ENCODE results near the gene MSANTD4.
"Not testable (repeated sequence)": the region's sequence is repeated elsewhere in the genome, so short reads cannot be mapped to it uniquely, and the experiment has no call there.

Gene MSANTD4

DNA sequence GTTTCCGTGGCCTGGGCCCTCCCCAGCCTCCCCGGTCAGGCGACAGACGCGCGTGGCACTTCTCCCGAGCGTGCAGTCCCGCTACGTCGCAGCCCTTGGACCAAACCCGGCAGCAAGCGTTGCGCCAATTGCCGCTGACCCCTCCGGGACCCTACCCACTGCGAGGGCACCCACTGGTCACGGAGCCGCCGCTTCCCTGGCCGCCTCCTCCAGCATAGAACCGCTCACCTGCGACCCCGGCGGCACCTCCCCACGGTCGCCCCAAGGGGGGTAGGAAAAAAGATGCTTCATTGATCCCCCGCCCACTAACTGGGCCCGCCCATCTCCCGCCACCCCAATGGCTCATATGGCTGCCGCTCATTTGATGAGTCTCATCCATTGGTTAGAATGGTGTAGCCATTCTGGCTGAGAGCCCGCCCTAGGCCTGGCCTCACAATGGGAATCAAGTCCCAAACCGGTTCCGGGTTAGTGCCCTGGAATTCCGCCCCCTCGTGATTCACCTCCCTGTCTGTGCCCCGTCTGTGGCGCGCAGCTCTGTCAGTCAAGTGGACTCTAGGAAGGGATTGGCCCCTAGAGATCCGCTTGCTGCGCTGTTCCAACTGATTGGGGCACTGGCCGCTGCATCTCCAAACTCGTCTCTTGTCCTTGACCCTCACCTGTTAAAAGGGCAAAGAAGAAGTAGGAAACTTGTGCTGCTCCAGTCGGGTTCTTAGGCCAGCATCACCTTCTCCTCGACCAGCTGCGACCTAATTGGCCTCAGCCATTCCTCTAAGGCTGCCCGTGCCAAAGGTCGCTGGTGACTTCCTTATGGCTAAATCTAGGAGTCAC, at the start of gene MSANTD4:
TSS of gene MSANTD4 (minus strand) at position 274 of the 828 bp plus-strand sequence. CDS start 11,323 bp downstream, outside the sequence.
- peak; percentile 92 to 96 for DNase-seq (ENCODE audit: low read depth in 2 of 2, low spot score in 1 of 2)

DNA sequence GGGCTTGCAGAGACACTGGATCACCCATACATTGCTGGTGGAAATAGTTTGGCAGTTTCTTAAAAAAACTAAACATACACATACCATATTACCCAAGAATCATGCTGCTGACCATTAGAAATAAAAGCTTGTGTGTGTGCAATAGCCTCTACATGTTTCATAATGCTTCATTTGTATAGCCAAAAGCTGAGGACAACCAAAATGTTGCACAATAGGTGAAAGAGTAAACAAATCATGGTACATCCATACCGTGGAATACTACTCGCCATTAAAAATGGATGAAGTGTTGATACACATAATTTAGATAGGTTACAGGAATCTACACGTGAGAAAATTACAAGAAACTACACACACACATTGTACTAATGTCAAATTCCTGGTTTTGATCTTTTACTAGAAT, 48.6 kb upstream of the MSANTD4 start:
- no peak for DNase-seq (ENCODE audit: low read depth in 2 of 2, low spot score in 1 of 2)

- DNase-seq (ENCODE audit: low read depth in 2 of 2, low spot score in 1 of 2) = no peak
Measured at GRCh38 chr11:106063009-106063408, 41.0 kb upstream of the MSANTD4 start.

- no peak for DNase-seq (ENCODE audit: low read depth in 2 of 2, low spot score in 1 of 2)
Measured at GRCh38 chr11:106061954-106062949, 40.2 kb upstream of the MSANTD4 start.

DNA sequence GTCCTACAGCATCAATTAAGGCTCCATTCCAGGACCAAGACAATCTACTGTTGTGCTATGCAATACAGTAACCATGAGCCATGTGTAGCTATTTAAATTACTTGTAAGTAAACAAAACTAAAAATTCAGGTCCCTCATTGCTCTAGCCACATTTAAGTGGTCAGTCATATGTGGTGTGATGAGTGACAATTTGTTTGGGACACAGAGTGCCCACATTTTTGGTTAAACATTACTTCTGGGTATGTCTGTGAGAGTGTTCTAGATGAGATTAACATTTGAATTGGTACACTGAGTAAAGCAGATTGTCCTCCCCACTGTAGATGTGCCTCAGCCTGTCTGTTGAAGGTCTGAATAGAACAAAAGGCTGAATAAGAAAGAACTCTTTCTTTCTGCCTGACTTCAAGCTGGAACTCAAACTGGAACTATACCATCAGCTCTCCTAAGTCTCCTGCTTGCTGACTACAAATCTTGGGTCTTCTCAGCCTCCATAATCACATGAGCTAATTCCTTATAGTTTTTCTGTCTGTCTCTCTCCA, 39.3 kb upstream of the MSANTD4 start:
- no peak for DNase-seq (ENCODE audit: low read depth in 2 of 2, low spot score in 1 of 2)

- no peak for DNase-seq (ENCODE audit: low read depth in 2 of 2, low spot score in 1 of 2)
Measured at GRCh38 chr11:106059617-106060016, 37.6 kb upstream of the MSANTD4 start.

- DNase-seq (ENCODE audit: low read depth in 2 of 2, low spot score in 1 of 2) = not testable (repeated sequence)
Measured at GRCh38 chr11:106058377-106058776, 36.3 kb upstream of the MSANTD4 start.

GRCh38 chr11:106051103-106051502, 29.1 kb upstream of the MSANTD4 start:
- DNase-seq (ENCODE audit: low read depth in 2 of 2, low spot score in 1 of 2) = no peak

- no peak for DNase-seq (ENCODE audit: low read depth in 2 of 2, low spot score in 1 of 2)
Measured at GRCh38 chr11:106049727-106050476, 27.9 kb upstream of the MSANTD4 start.

GRCh38 chr11:106047631-106048030, 25.6 kb upstream of the MSANTD4 start:
- DNase-seq (ENCODE audit: low read depth in 2 of 2, low spot score in 1 of 2) = no peak

DNA sequence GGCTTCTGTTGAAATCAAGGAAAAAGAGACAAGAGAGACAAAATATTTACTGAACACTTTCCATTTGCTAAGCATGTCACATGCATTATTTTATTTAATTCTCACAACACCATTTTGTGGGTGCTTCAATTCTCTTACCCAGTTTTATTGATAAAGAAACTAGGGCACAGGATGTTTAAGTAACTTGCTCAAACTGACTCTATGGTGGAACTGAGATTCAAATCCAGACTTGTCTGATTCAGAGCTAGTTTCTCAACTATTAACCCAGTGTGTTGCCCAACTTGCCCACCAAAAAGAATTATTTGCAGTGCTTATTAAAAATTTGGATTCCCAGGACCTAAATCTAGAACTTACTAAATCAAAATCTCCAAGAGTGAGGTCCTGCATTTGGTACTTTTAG, 21.5 kb upstream of the MSANTD4 start:
- DNase-seq (ENCODE audit: low read depth in 2 of 2, low spot score in 1 of 2) = no peak

DNA sequence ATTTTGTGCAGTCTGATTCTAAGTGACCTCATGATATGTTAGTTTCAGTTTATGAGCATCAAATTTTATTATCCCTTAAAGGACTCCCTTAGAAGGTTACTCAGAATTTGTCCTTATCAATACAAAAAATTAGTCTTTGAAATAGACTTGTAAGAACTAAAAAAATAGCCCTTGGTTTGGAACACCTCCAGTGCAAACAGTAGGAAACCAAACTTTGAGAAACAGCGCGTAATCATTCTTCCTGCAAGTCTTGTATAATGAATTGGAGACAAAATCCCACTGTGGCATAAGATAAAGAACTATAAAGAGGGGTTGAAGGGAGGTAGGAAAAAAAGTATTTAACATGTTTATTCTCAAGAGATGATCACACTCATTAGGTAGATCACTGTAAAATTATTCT, 10.8 kb upstream of the MSANTD4 start:
- no peak for DNase-seq (ENCODE audit: low read depth in 2 of 2, low spot score in 1 of 2)

GRCh38 chr11:106031936-106032335, 9.9 kb upstream of the MSANTD4 start:
- no peak for DNase-seq (ENCODE audit: low read depth in 2 of 2, low spot score in 1 of 2)

GRCh38 chr11:106031202-106031810, 9.3 kb upstream of the MSANTD4 start:
- no peak for DNase-seq (ENCODE audit: low read depth in 2 of 2, low spot score in 1 of 2)

GRCh38 chr11:106030609-106031008, 8.6 kb upstream of the MSANTD4 start:
- no peak for DNase-seq (ENCODE audit: low read depth in 2 of 2, low spot score in 1 of 2)

DNA sequence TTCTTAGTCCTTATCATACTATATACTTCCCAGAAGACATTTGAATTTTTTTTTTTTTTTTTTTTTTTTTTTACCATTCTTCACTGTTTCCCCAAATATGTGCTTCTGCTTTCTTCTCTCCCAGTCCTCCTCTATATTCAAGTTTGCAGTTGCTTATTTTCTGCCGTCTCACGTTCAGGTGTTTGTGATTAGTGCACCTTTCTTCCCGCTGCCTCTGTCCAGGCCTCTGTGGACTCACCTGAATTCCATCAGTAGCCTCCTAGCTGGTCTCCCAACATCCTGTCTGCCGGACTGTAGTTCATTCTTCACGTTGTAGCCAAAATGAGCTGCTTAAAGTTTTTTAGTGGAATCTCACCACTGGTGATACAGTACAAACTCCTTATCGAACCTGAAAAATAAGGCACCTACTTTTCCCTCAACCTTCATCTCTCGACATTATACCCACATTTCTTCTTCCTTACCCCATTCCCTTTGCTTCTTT, 795 bp upstream of the MSANTD4 start:
- no peak for DNase-seq (ENCODE audit: low read depth in 2 of 2, low spot score in 1 of 2)

GRCh38 chr11:106021181-106021966, 666 bp downstream of the MSANTD4 start:
- no peak for DNase-seq (ENCODE audit: low read depth in 2 of 2, low spot score in 1 of 2)

DNA sequence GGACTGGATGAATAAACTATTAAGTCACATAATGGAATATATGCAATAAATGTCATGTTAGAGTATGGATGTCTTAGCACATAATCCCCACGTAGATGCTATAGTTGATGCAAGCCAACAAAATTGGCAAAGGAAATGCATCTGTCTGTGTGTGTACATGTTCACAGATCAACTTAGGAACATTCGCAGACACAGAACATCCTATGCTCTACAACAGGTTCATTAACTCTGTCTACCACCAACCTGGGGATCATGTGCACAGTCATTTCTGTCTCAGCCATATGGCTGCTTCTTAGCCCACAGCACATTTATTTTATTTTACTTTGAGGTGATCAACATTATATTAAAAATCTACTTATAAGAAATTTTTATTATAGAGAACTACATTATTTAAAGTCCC, 4.9 kb downstream of the MSANTD4 start:
- DNase-seq (ENCODE audit: low read depth in 2 of 2, low spot score in 1 of 2) = no peak

- DNase-seq (ENCODE audit: low read depth in 2 of 2, low spot score in 1 of 2) = no peak
Measured at GRCh38 chr11:106015066-106015465, 7.0 kb downstream of the MSANTD4 start.
